ENCODE measurements around the gene GABBR1.

The GABBR1 gene

DNA sequence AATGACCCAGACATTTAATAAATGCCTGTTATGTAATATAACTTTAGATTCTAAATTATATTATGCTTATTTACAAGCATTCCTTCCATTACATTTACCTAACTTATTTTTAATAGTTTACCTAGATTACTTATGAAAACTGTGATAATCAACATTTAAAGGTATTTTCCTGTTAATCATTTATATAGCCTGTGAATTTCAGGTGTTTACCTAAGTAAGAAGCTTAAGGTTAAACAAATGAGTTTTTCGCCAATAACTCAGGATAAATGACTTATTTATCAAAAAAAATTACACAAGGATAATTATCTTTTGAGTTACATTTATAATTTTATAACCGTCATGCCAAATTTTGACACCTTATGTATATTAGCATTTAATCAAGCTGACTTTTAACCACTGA, 108.9 kb downstream of the GABBR1 start:
- no peak for DNase-seq

DNA sequence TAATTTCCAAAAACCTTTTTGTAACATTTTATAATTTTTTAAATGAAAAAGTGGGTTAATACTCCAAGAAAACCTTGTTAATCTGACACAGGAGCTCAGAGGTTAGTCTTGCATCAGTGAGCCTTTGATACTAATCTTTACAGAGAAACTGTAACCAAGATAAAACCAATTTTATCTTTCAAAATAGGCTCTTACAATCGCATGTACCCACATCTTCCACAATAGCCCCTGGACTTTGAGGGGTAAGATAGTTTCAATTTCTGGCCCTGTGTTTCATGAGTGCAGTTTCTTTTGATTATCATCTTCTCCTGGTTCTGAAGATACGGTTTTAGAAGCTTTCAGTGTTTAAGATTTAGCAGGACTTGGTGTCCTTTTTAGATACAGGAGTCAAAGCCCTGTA, 110.8 kb downstream of the GABBR1 start:
- DNase-seq = no peak

DNA sequence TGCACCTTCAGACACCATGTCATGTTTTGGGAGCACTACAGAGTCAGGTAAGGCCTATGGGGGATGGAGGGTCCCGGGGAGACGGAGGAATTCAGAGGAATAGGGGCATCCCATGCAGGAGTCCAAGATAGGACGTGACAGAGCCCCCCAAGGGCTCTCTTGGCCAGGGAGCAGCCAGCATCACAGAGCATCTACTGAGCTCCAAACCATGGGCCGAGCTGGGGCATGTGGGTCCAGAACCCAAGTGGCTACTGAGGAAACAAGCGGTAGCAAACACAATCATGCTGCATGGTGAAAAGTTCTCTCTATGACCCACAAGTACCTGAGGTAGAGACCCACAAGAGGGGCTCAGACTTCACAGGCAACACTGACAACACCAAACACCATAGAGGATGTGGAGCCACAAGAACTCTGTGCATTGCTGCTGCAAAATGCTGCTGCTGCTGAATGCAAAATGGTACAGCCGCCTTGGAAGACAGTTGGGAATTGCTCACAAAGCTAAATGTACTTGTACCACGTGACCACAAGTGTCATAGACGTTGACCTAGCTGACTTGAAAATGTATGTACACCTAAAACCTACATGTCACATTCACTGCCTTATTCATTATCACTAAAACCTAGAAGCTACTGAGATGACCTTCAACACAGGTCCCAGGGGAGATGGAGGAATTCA, 111.8 kb downstream of the GABBR1 start:
- DNase-seq = no peak

DNA sequence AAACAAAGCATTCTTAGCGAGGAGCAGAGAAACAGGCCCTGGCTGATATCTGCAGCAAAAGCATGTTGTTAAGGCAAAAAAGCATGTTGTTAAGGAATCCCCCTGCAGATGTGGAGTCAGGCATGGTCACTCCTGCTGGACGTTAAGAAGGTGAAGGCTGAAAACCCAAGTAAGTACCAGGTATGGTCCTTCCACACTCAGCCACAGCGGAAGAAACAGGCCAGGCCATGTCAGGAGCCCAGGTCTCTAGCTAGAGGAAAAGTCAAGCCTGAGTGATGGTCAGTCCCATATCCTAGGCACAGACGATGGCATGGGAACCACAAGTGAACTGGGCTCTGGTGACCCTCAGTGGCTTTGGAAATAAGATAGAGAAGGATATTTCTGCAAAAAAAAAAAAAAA, 112.8 kb downstream of the GABBR1 start:
- no peak for DNase-seq

DNA sequence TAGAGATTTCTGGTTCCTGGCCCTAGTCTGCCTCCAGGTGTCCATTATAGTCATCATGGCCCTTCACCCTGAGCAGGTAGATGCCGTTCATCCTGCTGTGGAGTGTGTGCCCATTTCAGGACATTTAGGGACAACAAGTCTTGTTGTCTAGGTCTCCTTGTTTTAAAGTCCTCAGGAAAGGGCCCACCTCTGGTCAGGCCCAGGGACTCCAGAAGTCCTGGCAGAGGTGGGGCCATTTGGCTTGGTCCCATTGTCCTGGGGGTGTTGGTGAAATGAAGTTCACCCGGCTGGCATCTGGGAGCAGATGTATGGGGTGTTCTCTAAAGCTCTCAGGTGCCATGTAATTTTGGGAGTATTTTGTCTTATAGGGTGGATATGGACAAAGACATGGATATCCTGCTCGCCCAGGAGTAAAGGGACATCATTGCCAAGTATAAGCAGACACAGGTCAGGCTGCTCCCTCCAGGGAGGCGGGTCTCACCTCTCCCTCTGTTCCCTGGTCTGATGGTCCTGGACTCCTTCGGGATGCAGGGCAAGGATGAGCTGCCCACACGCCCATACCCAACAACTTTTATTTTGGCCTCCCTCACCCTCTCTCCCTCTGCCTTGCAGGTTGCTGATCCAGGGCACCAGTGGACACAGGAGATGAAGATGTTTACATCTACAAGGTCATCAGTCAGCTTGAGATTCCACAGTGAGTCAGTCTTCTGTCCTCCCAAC, 113.5 kb downstream of the GABBR1 start:
- no peak for DNase-seq

DNA sequence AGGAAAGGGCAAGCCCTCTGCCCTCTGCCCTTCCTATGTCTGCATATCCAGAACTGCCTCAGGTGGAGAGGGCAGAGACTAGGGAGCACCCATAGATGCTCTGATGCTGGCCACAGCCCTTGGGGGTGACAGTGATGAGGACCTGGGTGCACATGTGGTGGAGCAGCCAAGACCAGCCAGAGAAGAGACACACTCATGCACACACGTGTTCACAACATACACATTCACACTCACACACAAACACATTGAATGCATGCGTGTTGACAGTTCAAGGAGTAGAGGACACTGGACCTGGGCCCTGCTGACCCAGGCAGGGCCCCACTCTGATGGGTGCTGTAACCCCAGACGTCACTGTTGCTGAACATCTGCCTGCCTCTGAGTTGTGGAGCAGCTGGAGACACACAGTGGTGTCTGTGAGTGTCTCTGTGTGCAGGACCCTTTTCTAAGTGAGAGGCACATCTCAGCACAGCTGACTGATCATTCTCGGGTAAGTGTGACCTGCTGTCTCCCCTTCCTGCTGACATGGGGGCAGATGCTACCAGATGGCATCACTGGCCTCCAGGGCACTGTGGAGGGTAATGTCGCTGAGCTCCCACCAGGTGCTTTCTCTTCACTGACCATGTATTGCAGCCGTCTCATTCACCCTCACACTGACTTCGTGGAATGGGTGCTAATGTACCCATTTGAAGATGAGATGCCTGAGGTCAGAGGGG, 115.1 kb downstream of the GABBR1 start:
- no peak for DNase-seq

DNA sequence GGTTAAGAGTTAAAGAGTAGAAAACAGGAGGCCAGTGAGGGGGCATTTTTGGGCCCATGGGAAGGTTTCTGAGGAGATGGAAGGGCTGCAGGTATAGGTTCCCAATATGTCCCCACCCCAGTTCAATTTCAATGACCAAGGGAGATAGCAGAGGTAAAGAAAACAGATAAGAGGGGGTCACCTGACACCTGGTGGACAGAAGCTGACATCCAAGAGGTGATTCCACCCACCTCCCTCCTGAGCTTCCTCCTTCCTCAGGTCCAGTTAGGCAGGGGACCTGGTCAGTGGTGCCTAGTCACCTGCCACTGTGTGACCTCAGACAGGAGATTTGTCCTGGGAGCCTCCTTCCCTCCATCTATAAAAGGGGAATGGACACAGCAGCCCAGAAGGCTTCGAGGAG, 115.7 kb downstream of the GABBR1 start:
- DNase-seq = no peak

DNA sequence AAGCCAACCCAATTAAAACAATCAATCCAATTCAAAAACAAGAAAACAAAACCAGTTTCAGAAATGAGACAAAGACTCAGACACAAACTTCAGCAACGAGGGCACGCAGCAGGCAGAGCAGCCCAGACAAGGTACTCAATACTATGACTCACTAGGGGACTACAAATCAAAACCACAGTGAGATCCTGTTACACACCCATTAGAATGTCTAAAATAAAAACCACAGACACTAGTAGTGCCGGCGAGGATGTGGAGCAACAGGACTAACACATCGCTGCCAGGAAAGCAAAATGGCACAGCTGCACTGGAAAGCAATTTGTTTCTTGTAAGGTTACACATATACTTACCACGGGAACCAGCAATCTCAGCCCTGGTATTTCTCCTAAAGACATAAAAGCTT, 116.9 kb downstream of the GABBR1 start:
- DNase-seq = peak; percentile 5

DNA sequence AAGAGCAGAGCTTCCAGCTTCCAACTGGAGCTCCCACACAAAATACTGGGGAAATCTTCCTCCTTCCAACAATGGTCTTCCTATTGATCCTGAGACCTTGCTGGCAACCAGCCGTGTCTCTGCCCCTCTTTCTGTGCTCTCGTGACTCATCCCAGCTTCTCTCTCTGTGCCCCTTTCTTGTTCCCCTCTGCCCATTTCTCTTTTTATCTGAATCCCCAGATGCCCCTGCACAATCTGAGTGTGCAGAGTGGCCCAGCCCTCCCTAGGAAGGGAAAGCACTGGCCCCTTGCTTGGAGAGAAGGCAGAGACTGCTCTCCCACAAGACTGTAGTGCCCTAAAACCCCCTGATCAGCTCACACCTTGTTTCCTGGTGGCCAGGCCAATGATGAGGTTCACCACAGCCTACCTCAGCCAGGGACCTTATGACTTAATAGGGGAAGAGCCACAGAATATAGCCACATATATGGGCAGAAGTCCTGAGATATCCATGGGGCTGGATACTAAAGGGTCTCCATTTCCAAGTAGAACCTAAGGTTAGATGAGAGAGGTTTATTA, 122.2 kb downstream of the GABBR1 start:
- no peak for DNase-seq

DNA sequence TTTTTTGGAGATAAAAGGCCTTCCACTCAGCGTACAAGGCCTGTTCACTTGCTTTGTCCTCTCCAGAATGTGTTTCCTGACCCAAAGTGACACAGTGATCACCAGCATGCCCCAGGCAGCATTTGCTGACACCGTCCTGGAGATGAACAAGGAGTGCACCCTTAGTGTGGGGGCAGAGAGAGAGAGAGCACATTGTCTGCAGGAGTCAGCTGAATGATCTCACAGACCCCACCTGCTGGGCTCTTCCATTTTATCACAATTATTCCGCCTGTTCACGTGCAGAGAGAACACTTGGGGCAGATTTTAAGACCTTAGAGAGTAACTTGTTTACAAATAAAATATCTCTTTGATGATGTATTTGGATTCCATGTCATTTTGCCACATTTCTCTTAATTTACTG, 122.8 kb downstream of the GABBR1 start:
- DNase-seq = no peak
